Measurements from ENCODE around the gene LDAH. TPM values are rescaled to one million over a fixed set of nuclear protein-coding genes. Genes with fewer than 3 reads are reported as not detected.

Gene LDAH
- total RNA-seq, 2 donors from 2014 or later = 3.5 to 6.0 TPM

DNA sequence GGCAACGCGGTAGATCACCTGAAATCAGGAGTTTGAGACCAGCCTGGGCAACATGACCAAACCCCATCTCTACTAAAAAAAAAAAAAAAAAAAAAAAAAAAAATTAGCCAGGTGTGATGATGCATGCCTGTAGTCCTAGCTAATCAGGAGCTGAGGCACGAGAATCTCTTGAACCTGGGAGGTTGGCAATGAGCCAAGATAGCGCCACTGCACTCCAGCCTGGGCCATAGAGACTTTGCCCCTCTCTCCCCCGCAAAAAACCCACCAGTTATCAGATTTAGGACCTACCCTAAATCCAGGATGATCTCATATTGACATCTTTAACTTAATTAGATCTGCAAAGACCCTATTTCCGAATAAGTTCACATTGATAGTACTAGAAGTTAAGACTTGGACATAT is 29.2 kb upstream of the LDAH start:
- H3K27ac ChIP-seq = no peak overlapping the region
- H3K4me1 ChIP-seq = no peaks in the 10 kb centered on the region
- H3K4me3 ChIP-seq = no peak overlapping the region
- H3K27me3 ChIP-seq = no peaks in the 10 kb centered on the region
- no peaks in the 10 kb centered on the region for H3K9me3 ChIP-seq
- no peaks in the 10 kb centered on the region for H3K36me3 ChIP-seq
- no peak for DNase-seq (ENCODE audit: low spot score)
- TF ChIP-seq, protein P1, sequence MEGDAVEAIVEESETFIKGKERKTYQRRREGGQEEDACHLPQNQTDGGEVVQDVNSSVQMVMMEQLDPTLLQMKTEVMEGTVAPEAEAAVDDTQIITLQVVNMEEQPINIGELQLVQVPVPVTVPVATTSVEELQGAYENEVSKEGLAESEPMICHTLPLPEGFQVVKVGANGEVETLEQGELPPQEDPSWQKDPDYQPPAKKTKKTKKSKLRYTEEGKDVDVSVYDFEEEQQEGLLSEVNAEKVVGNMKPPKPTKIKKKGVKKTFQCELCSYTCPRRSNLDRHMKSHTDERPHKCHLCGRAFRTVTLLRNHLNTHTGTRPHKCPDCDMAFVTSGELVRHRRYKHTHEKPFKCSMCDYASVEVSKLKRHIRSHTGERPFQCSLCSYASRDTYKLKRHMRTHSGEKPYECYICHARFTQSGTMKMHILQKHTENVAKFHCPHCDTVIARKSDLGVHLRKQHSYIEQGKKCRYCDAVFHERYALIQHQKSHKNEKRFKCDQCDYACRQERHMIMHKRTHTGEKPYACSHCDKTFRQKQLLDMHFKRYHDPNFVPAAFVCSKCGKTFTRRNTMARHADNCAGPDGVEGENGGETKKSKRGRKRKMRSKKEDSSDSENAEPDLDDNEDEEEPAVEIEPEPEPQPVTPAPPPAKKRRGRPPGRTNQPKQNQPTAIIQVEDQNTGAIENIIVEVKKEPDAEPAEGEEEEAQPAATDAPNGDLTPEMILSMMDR (IDR thresholded peaks at IDR 0.05) = no peak

- Histone ChIP-seq H3K4me3 (no peak overlapping the region), H3K27ac (no peak overlapping the region), H3K27me3 (no peaks in the 10 kb centered on the region), H3K9me3 (no peaks in the 10 kb centered on the region), H3K4me1 (no peaks in the 10 kb centered on the region), H3K36me3 (no peaks in the 10 kb centered on the region)
- no peak for DNase-seq (ENCODE audit: low spot score)
- TF ChIP-seq, protein P1 (IDR thresholded peaks at IDR 0.05) = no peak
Observed at GRCh38 chr2:20844246-20844645, 21.3 kb upstream of the LDAH start.

GRCh38 chr2:20839052-20839451 is 16.2 kb upstream of the LDAH start:
- H3K27ac ChIP-seq = no peak overlapping the region
- no peak overlapping the region for H3K4me3 ChIP-seq
- H3K9me3 ChIP-seq = no peaks in the 10 kb centered on the region
- H3K27me3 ChIP-seq = no peaks in the 10 kb centered on the region
- TF ChIP-seq, protein P1 (IDR thresholded peaks at IDR 0.05) = no peak
- DNase-seq (ENCODE audit: low spot score) = no peak
- H3K36me3 ChIP-seq = no peaks in the 10 kb centered on the region
- no peaks in the 10 kb centered on the region for H3K4me1 ChIP-seq

- H3K4me3 ChIP-seq = no peak overlapping the region
- H3K27ac ChIP-seq = no peak overlapping the region
- no peaks in the 10 kb centered on the region for H3K4me1 ChIP-seq
- TF ChIP-seq, protein P1 (IDR thresholded peaks at IDR 0.05) = no peak
- no peak for DNase-seq (ENCODE audit: low spot score)
- H3K27me3 ChIP-seq = no peaks in the 10 kb centered on the region
- no peaks in the 10 kb centered on the region for H3K9me3 ChIP-seq
- no peaks in the 10 kb centered on the region for H3K36me3 ChIP-seq
Observed at GRCh38 chr2:20838016-20838415, 15.1 kb upstream of the LDAH start.

GRCh38 chr2:20836521-20836920 is 13.6 kb upstream of the LDAH start:
- no peaks in the 10 kb centered on the region for H3K9me3 ChIP-seq
- no peaks in the 10 kb centered on the region for H3K36me3 ChIP-seq
- TF ChIP-seq, protein P1 (IDR thresholded peaks at IDR 0.05) = no peak
- H3K27me3 ChIP-seq = no peaks in the 10 kb centered on the region
- H3K4me3 ChIP-seq = no peak overlapping the region
- no peak overlapping the region for H3K27ac ChIP-seq
- DNase-seq (ENCODE audit: low spot score) = no peak
- H3K4me1 ChIP-seq = no peaks in the 10 kb centered on the region

- Histone ChIP-seq H3K4me1 (no peaks in the 10 kb centered on the region), H3K9me3 (no peaks in the 10 kb centered on the region), H3K36me3 (no peaks in the 10 kb centered on the region), H3K4me3 (no peak overlapping the region), H3K27me3 (no peaks in the 10 kb centered on the region), H3K27ac (no peak overlapping the region)
- TF ChIP-seq, protein P1 (IDR thresholded peaks at IDR 0.05) = no peak
- no peak for DNase-seq (ENCODE audit: low spot score)
Observed at GRCh38 chr2:20834331-20834730, 11.4 kb upstream of the LDAH start.
